OCI-LY7 (cell line): ENCODE measurements around the gene CKM.

Source experiments
- EZH2phosphoT487 ChIP-seq: fragments of 200-600 bp; sonication (generic); IDR thresholded peaks from 2 replicates; pipeline ENCODE4 v1.6.1; 2018; ENCODE audit warnings: low read depth, borderline replicate concordance, mild to moderate bottlenecking, mixed run types, antibody characterized with exemption, low read length, moderate library complexity, mixed read lengths
- TF ChIP-seq, protein P1 (sequence below): fragments of 200-600 bp; sonication (generic); conservative IDR thresholded peaks from 2 replicates; pipeline ENCODE4 v1.5.1; 2014; ENCODE audit warnings: mild to moderate bottlenecking, antibody characterized with exemption, low read length, moderate library complexity, mixed read lengths

DNA sequence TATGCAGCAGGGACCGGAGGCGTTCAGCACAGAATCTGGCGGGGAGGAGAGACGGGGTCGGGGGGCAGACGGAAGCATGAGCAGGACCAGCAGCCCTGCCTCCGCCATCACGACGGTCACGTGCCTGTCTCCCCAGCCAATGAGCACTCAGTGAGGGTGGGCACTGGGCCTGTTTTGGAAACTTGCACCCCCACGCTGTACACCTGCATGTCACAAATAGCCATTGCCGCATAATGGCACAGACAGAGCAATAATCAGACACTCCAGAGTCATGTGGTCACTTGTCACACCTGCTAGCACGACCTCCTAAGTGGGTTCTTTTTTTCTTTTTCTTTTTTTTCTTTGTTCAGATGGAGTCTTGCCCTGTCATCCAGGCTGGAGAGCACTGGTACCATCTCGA, 38.9 kb upstream of the CKM start:
- TF ChIP-seq, protein P1, sequence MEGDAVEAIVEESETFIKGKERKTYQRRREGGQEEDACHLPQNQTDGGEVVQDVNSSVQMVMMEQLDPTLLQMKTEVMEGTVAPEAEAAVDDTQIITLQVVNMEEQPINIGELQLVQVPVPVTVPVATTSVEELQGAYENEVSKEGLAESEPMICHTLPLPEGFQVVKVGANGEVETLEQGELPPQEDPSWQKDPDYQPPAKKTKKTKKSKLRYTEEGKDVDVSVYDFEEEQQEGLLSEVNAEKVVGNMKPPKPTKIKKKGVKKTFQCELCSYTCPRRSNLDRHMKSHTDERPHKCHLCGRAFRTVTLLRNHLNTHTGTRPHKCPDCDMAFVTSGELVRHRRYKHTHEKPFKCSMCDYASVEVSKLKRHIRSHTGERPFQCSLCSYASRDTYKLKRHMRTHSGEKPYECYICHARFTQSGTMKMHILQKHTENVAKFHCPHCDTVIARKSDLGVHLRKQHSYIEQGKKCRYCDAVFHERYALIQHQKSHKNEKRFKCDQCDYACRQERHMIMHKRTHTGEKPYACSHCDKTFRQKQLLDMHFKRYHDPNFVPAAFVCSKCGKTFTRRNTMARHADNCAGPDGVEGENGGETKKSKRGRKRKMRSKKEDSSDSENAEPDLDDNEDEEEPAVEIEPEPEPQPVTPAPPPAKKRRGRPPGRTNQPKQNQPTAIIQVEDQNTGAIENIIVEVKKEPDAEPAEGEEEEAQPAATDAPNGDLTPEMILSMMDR, result no peak
- TF ChIP-seq EZH2phosphoT487, result no peak
